ENCODE measurements around the gene KDR. TPM values are rescaled to one million over a fixed set of nuclear protein-coding genes. Genes with fewer than 3 reads are reported as not detected.
A peak's percentile ranks its signal among the peaks of the same experiment; 100 is the strongest.

KDR gene
- total RNA-seq, 3 donors from 2014 or later (not counting 1 experiment from before 2014, with no cell fraction given): 0.07 to 0.08 TPM; not detected in 1

DNA sequence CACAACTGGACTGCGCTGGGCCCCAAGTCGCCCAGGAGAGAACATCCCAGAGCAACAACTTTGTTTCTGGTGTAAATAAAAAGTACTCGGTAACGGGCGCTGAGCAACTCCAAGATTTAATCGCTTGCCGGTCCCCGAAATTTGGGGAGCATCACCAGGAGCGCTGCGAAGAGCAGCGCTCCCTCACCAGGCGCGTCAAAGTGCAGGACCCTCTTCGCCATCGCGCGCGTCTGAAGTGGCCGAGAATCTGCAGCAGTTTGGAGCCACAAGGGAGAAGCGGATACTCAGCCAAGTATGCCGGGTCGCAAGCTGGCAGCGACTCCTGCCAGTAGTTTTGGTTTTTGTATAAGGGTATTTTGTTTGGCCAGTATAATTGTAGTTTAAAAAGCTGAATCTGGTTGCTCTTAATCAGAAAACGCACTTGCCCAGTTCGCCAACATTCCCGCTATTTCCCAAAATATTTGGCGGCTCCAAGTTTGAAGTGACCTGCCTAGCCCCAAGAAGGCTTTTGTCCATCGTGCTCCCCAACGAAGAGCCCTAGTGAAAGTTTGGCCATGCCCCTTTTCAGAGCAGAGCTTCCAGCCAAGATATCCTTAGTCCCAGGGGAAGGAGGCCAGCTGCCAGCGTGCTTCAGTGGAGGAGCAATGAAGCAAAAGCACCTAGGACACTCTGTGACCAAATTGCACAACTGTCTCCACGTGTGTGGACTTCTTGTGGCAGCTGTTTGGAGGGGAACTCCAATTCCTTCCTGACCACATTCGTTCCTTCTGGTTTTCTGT lies 557 bp upstream of the KDR start:
- H3K27ac Mint-ChIP-seq: no peak overlapping the region
- no peaks in the 10 kb centered on the region for H3K9me3 ChIP-seq (ENCODE audit: control insufficient read depth, insufficient read depth, low read length)
- H3K4me3 Mint-ChIP-seq: peak overlapping the region; percentile 52
- intact Hi-C loops (cut with micrococcal nuclease): no loop called here
- no peak overlapping the region for H3K4me3 ChIP-seq (ENCODE audit: low read length)
- peaks cover 43 to 51% of the 10 kb centered on the region in 2 donors for H3K27me3 Mint-ChIP-seq (ENCODE audit: low read depth in 2 of 2)
- H3K4me1 ChIP-seq (ENCODE audit: control insufficient read depth, insufficient read depth, low read length): peaks cover 8% of the 10 kb centered on the region
- peaks cover 11% of the 10 kb centered on the region for H3K27me3 ChIP-seq (ENCODE audit: control insufficient read depth, insufficient read depth, low read length)
- H3K9me3 Mint-ChIP-seq: no peaks in the 10 kb centered on the region
- TF ChIP-seq, protein P1, sequence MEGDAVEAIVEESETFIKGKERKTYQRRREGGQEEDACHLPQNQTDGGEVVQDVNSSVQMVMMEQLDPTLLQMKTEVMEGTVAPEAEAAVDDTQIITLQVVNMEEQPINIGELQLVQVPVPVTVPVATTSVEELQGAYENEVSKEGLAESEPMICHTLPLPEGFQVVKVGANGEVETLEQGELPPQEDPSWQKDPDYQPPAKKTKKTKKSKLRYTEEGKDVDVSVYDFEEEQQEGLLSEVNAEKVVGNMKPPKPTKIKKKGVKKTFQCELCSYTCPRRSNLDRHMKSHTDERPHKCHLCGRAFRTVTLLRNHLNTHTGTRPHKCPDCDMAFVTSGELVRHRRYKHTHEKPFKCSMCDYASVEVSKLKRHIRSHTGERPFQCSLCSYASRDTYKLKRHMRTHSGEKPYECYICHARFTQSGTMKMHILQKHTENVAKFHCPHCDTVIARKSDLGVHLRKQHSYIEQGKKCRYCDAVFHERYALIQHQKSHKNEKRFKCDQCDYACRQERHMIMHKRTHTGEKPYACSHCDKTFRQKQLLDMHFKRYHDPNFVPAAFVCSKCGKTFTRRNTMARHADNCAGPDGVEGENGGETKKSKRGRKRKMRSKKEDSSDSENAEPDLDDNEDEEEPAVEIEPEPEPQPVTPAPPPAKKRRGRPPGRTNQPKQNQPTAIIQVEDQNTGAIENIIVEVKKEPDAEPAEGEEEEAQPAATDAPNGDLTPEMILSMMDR (IDR thresholded peaks at IDR 0.05): no peak
- no peaks in the 10 kb centered on the region for H3K36me3 Mint-ChIP-seq
- ATAC-seq (no peak), DNase-seq (no peak)
- H3K36me3 ChIP-seq (ENCODE audit: control insufficient read depth, insufficient read depth, low read length): no peaks in the 10 kb centered on the region
- no peak overlapping the region for H3K27ac ChIP-seq (ENCODE audit: low read length)
- H3K4me1 Mint-ChIP-seq: peaks cover 7 to 8% of the 10 kb centered on the region in 2 donors
- WGBS (ENCODE audit: insufficient coverage): 5% methylated on average over 32 of the region's 32 CpGs

DNA sequence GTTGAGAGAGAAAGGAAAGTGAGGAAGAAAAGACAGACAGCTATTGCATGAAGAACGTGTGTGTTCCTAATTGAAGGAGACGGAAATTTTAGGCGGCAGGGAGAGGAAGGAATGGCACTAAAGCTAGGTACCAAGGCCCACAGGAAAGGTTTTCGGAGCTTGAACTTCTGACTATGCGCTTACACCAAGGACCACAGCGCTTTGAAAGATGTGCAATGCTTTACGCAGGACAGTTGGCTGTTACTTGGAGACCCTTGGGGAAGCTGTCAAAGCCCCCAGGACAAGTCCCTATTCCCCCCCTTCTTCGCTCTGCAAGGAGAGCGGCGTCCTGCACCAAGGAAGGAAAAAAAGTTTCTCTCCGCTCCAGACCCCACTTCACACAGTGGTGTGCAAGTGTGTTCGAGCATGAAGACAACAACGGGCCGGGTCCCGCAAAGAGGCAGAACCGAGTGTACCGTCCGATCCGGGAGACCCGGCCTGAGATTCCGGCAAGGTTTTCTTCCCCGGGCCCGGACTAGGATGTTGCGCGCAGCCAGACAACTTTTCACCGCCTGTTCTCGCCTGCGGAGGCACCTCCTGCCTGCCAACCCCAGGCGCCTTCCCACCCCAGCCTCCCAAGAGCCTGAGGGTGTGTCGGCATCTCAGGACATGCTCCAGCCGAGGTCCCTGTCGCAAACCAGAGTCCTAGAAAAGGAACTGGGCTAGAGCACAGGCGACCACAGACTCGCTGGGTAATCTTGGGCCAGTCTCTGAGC lies 896 bp downstream of the KDR start:
- Histone ChIP-seq H3K4me3 (ENCODE audit: low read length) (no peak overlapping the region), H3K27me3 (ENCODE audit: control insufficient read depth, insufficient read depth, low read length) (peaks cover 11% of the 10 kb centered on the region), H3K27ac (ENCODE audit: low read length) (no peak overlapping the region), H3K4me1 (ENCODE audit: control insufficient read depth, insufficient read depth, low read length) (peaks cover 8% of the 10 kb centered on the region), H3K36me3 (ENCODE audit: control insufficient read depth, insufficient read depth, low read length) (no peaks in the 10 kb centered on the region), H3K9me3 (ENCODE audit: control insufficient read depth, insufficient read depth, low read length) (no peaks in the 10 kb centered on the region)
- H3K4me3 Mint-ChIP-seq: no peak overlapping the region
- DNase-seq (no peak), ATAC-seq (no peak)
- no peaks in the 10 kb centered on the region for H3K36me3 Mint-ChIP-seq
- intact Hi-C loops (cut with micrococcal nuclease): no loop called here
- H3K9me3 Mint-ChIP-seq: no peaks in the 10 kb centered on the region
- TF ChIP-seq, protein P1 (IDR thresholded peaks at IDR 0.05): no peak
- peaks cover 43 to 57% of the 10 kb centered on the region in 2 donors for H3K27me3 Mint-ChIP-seq (ENCODE audit: low read depth in 2 of 2)
- H3K4me1 Mint-ChIP-seq: peaks cover 7 to 8% of the 10 kb centered on the region in 2 donors
- 23% methylated on average over 34 of the region's 34 CpGs for WGBS (ENCODE audit: insufficient coverage)
- no peak overlapping the region for H3K27ac Mint-ChIP-seq

DNA sequence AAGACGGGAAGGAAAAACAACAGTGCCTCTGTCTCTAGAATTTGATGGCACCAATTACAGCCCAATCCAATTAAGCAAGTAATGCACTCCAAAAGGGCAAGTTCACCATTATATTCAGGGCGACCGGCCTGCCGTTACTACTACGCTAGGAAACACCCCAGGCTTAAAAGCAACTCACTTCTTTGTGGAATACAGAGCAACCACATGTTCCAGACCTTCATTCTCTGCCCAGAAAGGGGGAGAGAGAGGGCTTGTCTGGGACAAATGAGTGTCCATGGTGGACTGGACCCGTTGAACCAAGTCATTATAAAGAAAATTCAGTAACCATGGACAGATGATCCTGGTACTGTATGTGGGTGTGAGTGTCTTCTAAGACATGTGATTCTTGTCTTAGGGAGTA lies 1.6 kb downstream of the KDR start:
- Histone ChIP-seq H3K9me3 (ENCODE audit: control insufficient read depth, insufficient read depth, low read length) (no peaks in the 10 kb centered on the region), H3K4me3 (ENCODE audit: low read length) (no peak overlapping the region), H3K4me1 (ENCODE audit: control insufficient read depth, insufficient read depth, low read length) (peaks cover 8% of the 10 kb centered on the region), H3K27me3 (ENCODE audit: control insufficient read depth, insufficient read depth, low read length) (peaks cover 11% of the 10 kb centered on the region), H3K36me3 (ENCODE audit: control insufficient read depth, insufficient read depth, low read length) (no peaks in the 10 kb centered on the region), H3K27ac (ENCODE audit: low read length) (no peak overlapping the region)
- WGBS (ENCODE audit: insufficient coverage): 80% methylated on average over 6 of the region's 6 CpGs
- Mint-ChIP-seq H3K4me1 (peaks cover 7 to 8% of the 10 kb centered on the region in 2 donors), H3K4me3 (no peak overlapping the region), H3K27ac (no peak overlapping the region), H3K36me3 (no peaks in the 10 kb centered on the region), H3K27me3 (ENCODE audit: low read depth in 2 of 2) (peaks cover 43 to 63% of the 10 kb centered on the region in 2 donors), H3K9me3 (no peaks in the 10 kb centered on the region)
- ATAC-seq: no peak
- no peak for DNase-seq
- TF ChIP-seq, protein P1 (IDR thresholded peaks at IDR 0.05): no peak
- intact Hi-C loops (cut with micrococcal nuclease): no loop called here

Data from natural killer cell (primary cell).